Measurements from ENCODE around the gene IRF2BP2. TPM values are rescaled to one million over a fixed set of nuclear protein-coding genes. Genes with fewer than 3 reads are reported as not detected.

Gene IRF2BP2
- total and polyA plus RNA-seq, 10 of the 15 experiments (the other 5 are each of a cell fraction or from before 2014, with no cell fraction given) = 7.5 to 114 (median 52.3) TPM

DNA sequence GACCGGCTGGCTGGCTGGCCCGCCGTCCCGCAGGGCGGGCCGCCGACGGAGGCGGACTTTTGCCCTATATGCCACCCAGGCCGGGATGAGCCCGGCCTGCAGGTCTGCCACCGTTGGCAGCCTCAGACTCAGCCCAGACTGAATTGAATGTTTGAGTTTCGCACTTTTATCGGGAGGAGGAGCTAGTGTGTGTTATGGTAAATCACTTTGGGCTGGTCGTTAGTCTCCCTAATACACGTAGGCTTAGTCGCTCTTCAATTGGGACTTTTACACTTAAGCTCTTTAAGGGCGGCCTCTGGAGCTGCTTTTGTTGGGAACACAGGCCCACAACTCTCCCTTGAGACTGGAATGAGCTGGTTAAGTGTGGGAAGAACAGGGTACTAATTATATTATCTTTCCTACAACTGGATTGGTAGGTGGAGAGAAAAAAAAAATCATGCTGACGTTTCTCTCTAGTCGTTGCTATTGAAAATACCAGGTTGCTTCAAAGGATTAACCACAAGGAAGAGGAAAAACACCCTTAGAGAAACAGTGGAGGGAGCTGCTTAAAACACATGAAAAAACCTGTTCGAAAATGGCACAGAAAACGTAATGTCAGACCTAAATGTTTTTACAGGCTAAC is 1.4 kb upstream of the IRF2BP2 start (continued):
- TF ChIP-seq, protein P1, sequence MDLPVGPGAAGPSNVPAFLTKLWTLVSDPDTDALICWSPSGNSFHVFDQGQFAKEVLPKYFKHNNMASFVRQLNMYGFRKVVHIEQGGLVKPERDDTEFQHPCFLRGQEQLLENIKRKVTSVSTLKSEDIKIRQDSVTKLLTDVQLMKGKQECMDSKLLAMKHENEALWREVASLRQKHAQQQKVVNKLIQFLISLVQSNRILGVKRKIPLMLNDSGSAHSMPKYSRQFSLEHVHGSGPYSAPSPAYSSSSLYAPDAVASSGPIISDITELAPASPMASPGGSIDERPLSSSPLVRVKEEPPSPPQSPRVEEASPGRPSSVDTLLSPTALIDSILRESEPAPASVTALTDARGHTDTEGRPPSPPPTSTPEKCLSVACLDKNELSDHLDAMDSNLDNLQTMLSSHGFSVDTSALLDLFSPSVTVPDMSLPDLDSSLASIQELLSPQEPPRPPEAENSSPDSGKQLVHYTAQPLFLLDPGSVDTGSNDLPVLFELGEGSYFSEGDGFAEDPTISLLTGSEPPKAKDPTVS (IDR thresholded peaks at IDR 0.05; ENCODE audit: low read depth, low read length) = no peak
- TF ChIP-seq, protein P2, sequence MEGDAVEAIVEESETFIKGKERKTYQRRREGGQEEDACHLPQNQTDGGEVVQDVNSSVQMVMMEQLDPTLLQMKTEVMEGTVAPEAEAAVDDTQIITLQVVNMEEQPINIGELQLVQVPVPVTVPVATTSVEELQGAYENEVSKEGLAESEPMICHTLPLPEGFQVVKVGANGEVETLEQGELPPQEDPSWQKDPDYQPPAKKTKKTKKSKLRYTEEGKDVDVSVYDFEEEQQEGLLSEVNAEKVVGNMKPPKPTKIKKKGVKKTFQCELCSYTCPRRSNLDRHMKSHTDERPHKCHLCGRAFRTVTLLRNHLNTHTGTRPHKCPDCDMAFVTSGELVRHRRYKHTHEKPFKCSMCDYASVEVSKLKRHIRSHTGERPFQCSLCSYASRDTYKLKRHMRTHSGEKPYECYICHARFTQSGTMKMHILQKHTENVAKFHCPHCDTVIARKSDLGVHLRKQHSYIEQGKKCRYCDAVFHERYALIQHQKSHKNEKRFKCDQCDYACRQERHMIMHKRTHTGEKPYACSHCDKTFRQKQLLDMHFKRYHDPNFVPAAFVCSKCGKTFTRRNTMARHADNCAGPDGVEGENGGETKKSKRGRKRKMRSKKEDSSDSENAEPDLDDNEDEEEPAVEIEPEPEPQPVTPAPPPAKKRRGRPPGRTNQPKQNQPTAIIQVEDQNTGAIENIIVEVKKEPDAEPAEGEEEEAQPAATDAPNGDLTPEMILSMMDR (IDR thresholded peaks at IDR 0.05 in 2 of 3, conservative IDR thresholded peaks at IDR 0.05 in 1 of 3; ENCODE audit: control insufficient read depth in 2 of 3, extremely low read depth in 1 of 3, insufficient read depth in 1 of 3, low read depth in 3 of 3, low read length in 3 of 3) = peak in 1 of 3 experiments; percentile 29; a peak in 2 of 6 replicates
- TF ChIP-seq POU2F2 (IDR thresholded peaks at IDR 0.05; ENCODE audit: borderline replicate concordance, low read depth, low read length) (no peak; the same call in 2 of the 3 replicates), MEF2A (IDR thresholded peaks at IDR 0.05; ENCODE audit: insufficient read depth, low read depth, low read length) (0 out of 2 replicates have a peak, but pooled peaks have one; percentile 28)

DNA sequence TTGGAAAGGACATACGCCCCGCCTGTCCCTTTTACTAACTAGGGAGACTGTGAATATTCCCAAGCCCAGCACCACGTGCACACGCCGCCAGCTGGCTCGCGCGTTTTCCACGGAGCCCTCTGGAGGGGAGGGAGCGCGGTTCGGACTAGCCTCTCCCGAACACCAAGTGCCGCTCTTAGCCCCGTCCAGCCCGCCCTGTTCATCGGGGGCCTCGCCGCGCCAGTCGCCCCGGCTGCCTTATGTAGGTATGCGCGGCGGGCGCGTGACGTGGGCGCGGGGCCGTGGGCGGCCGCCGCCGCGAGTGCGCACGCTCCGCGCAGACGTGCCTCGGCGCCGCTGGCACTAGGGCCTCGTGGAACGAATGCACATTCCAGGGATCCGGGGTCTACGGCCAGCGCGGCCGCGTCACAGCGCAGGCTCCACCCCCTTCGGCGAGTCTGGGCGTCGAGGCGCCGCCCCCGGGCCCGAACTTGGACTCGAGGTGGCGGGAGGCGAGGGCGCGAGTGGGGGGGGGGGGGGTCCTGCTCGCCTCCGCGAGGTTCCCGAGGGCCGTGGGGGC is 767 bp upstream of the IRF2BP2 start:
- peaks cover 24% of the 10 kb centered on the region for H3K4me1 ChIP-seq (ENCODE audit: control insufficient read depth, insufficient read depth, low read length)
- DNase-seq (ENCODE audit: low read depth, low spot score) (peak; percentile 75), FAIRE-seq (no peak), ATAC-seq (peak; percentile 54)
- RAD21 ChIA-PET (ENCODE audit: unreplicated experiment) = interaction anchor here (0.8 to 6.7 kb wide), 36 partner anchors 9 to 473 kb away, joined by 3 to 128 read pairs (median 5); no protein-coding TSS in a partner anchor
- peak overlapping the region; percentile 74 for H3K4me3 ChIP-seq
- in situ Hi-C loops (cut with MboI) (loop anchor here (5.0 kb wide), 2 partner anchors 117 to 232 kb away; no protein-coding TSS in a partner anchor), intact Hi-C loops (cut with micrococcal nuclease; ENCODE audit: unreplicated experiment) (loop anchor here (1.0 to 5.0 kb wide), 6 partner anchors 67 to 472 kb away; no protein-coding TSS in a partner anchor)
- POLR2A ChIA-PET = interaction anchor here (0.6 to 6.6 kb wide), 18 partner anchors 8 to 473 kb away, joined by 3 to 73 read pairs (median 6); no protein-coding TSS in a partner anchor
- BruUV-seq (replicated peaks) = no TSS peak
- peaks cover 5 to 11% of the 10 kb centered on the region in 2 experiments; a peak in 3 of 4 replicates for H3K36me3 ChIP-seq (ENCODE audit: control insufficient read depth in 2 of 2, insufficient read depth in 2 of 2, low read length in 1 of 2)
- H3K9ac ChIP-seq (ENCODE audit: control insufficient read depth, insufficient read depth, low read length) = peak overlapping the region; percentile 99
- under 1% methylated on average over 63 of the region's 71 CpGs for WGBS (ENCODE audit: insufficient coverage, insufficient replicate concordance, low lambda C conversion rate, missing lambda C conversion rate)
- H4K20me1 ChIP-seq (ENCODE audit: control insufficient read depth, insufficient read depth) = no peaks in the 10 kb centered on the region
- H3K4me2 ChIP-seq (ENCODE audit: control insufficient read depth, insufficient read depth) = peak overlapping the region; percentile 30
- no peaks in the 10 kb centered on the region for H3K27me3 ChIP-seq (replicated peaks in 1 of 2; ENCODE audit: control insufficient read depth in 2 of 2, insufficient read depth in 2 of 2, low read length in 1 of 2)
- peaks cover 43% of the 10 kb centered on the region for H3K79me2 ChIP-seq (ENCODE audit: control insufficient read depth, insufficient read depth, low read length)
- peak overlapping the region; percentile 98 for H3K27ac ChIP-seq (ENCODE audit: control insufficient read depth, insufficient read depth)
- peak overlapping the region; percentile 65 for H2AFZ ChIP-seq (ENCODE audit: control insufficient read depth, low read depth, low read length)
- H3K9me3 ChIP-seq (replicated peaks; ENCODE audit: control insufficient read depth, insufficient read depth, low read length) = no peaks in the 10 kb centered on the region
- SMC1A ChIA-PET (ENCODE audit: uncharacterized antibody, unreplicated experiment) = interaction anchor here (0.6 to 7.7 kb wide), 25 partner anchors 10 to 473 kb away, joined by 3 to 137 read pairs (median 14); no protein-coding TSS in a partner anchor
- CTCF ChIA-PET = interaction anchor here (0.8 to 3.6 kb wide), 14 partner anchors 9 to 473 kb away, joined by 3 to 13 read pairs (median 6); no protein-coding TSS in a partner anchor
- TF ChIP-seq RUNX3 (IDR thresholded peaks at IDR 0.05; ENCODE audit: low read length) (no peak), RBBP5 (conservative IDR thresholded peaks at IDR 0.05) (no peak), NRF1 (conservative IDR thresholded peaks at IDR 0.05; ENCODE audit: low read depth, low read length) (peak; percentile 64), KLF5 (IDR thresholded peaks at IDR 0.05; ENCODE audit: partially characterized antibody) (peak; percentile 81), EP300 (IDR thresholded peaks at IDR 0.05; ENCODE audit: borderline replicate concordance in 1 of 2, control insufficient read depth in 1 of 2, low read depth in 2 of 2, low read length in 2 of 2) (no peak; a peak in 2 of 4 replicates), ZNF217 (IDR thresholded peaks at IDR 0.05) (peak; percentile 82; the same call in 1 of the 2 replicates), MYB (IDR thresholded peaks at IDR 0.05; ENCODE audit: borderline replicate concordance, low read depth, low read length) (peak; percentile 58; the same call in 1 of the 2 replicates), TCF12 (IDR thresholded peaks at IDR 0.05; ENCODE audit: low read depth, low read length) (peak; percentile 50; the same call in 1 of the 2 replicates), GABPA (IDR thresholded peaks at IDR 0.05; ENCODE audit: low read depth) (no peak), NR2F1 (conservative IDR thresholded peaks at IDR 0.05) (peak; percentile 79; the same call in 1 of the 2 replicates), BRCA1 (IDR thresholded peaks at IDR 0.05; ENCODE audit: low read depth, low read length) (no peak), SREBF1 (IDR thresholded peaks at IDR 0.05; ENCODE audit: low read length) (no peak), RELA (IDR thresholded peaks at IDR 0.05; ENCODE audit: borderline replicate concordance, partially characterized antibody) (peak; percentile 88), HDAC6 (IDR thresholded peaks at IDR 0.05; ENCODE audit: unreplicated experiment) (peak; percentile 13), SP1 (IDR thresholded peaks at IDR 0.05; ENCODE audit: low read depth, low read length) (no peak)
